HEK293 (cell line): Measurements from ENCODE around the gene IFITM1.

Source experiments
- CTCF ChIA-PET: fragments of 350-600 bp; formaldehyde crosslinking; extraction: SDS; loops from one replicate; lab custom pipeline; 2021; ENCODE audit warnings: antibody characterized with exemption; lab: Yijun Ruan, JAX
- POLR2A ChIA-PET: fragments of 300-600 bp; formaldehyde crosslinking; extraction: SDS; loops from one replicate; lab custom pipeline; 2020; ENCODE audit warnings: antibody characterized with exemption, inconsistent platforms; lab: Yijun Ruan, JAX
- H3K27ac ChIP-seq: fragments of 200-500 bp; sonication (Bioruptor generic); 2 replicates; pipeline ENCODE4 v1.5.1; 2014; ENCODE audit warnings: low read depth, low read length, control low read depth, inconsistent platforms; ENCODE audit errors: extremely low read depth
- H3K36me3 ChIP-seq, 2 experiments: fragments of 200-500 bp in 1 of 2; sonication (Bioruptor generic) in 1 of 2; 1 replicate in 1 of 2; 2 replicates in 1 of 2; pipeline ENCODE4 v1.5.1; 2014 to 2017; ENCODE audit warnings: inconsistent platforms in 2 of 2, low read length in 2 of 2; ENCODE audit not compliant: control insufficient read depth in 2 of 2, insufficient read depth in 1 of 2
- H3K4me1 ChIP-seq: fragments of 200-500 bp; sonication (Bioruptor generic); 2 replicates; pipeline ENCODE4 v1.5.1; 2014; ENCODE audit warnings: mild to moderate bottlenecking, low read length, inconsistent platforms; ENCODE audit not compliant: control insufficient read depth, insufficient read depth
- H3K4me3 ChIP-seq: 2 replicates; pipeline ENCODE4 v1.5.1; 2011; ENCODE audit warnings: low read depth, mild to moderate bottlenecking, control low read depth, low read length, moderate library complexity
- H3K9me3 ChIP-seq: fragments of 200-500 bp; sonication (Bioruptor generic); 2 replicates; pipeline ENCODE4 v1.5.1; 2014; ENCODE audit warnings: low read depth, low read length, inconsistent platforms; ENCODE audit not compliant: control insufficient read depth, insufficient read depth
- EGR2 ChIP-seq: fragments of 450-650 bp; formaldehyde crosslinking; IDR thresholded peaks from 2 replicates; pipeline ENCODE4 v1.5.1; 2016; ENCODE audit warnings: low read depth, missing biosample characterization, missing genetic modification characterization
- KLF8 ChIP-seq: fragments of 450-650 bp; formaldehyde crosslinking; IDR thresholded peaks from 2 replicates; pipeline ENCODE4 v1.5.1; 2016; ENCODE audit warnings: missing biosample characterization, missing genetic modification characterization
- KLF9 ChIP-seq: fragments of 450-650 bp; formaldehyde crosslinking; IDR thresholded peaks from 2 replicates; pipeline ENCODE4 v1.5.1; 2016; ENCODE audit warnings: missing biosample characterization, missing genetic modification characterization, low read depth
- OVOL3 ChIP-seq: fragments of 450-650 bp; formaldehyde crosslinking; IDR thresholded peaks from 2 replicates; pipeline ENCODE4 v1.5.1; 2016; ENCODE audit warnings: missing biosample characterization, missing genetic modification characterization
- REPIN1 ChIP-seq: fragments of 450-650 bp; formaldehyde crosslinking; IDR thresholded peaks from 2 replicates; pipeline ENCODE4 v1.5.1; 2017; ENCODE audit warnings: missing biosample characterization, missing genetic modification characterization, low read depth
- SP2 ChIP-seq: fragments of 450-650 bp; formaldehyde crosslinking; IDR thresholded peaks from 2 replicates; pipeline ENCODE4 v1.5.1; 2016; ENCODE audit warnings: missing biosample characterization, missing genetic modification characterization
- SP3 ChIP-seq: fragments of 450-650 bp; formaldehyde crosslinking; IDR thresholded peaks from 2 replicates; pipeline ENCODE4 v1.5.1; 2016; ENCODE audit warnings: missing biosample characterization, missing genetic modification characterization
- SP7 ChIP-seq: fragments of 450-650 bp; formaldehyde crosslinking; IDR thresholded peaks from 2 replicates; pipeline ENCODE4 v1.5.1; 2016; ENCODE audit warnings: missing biosample characterization, missing genetic modification characterization
- ZEB2 ChIP-seq: fragments of 450-650 bp; formaldehyde crosslinking; IDR thresholded peaks from 2 replicates; pipeline ENCODE4 v1.5.1; 2016; ENCODE audit warnings: missing biosample characterization, missing genetic modification characterization
- ZFHX2 ChIP-seq: fragments of 450-650 bp; formaldehyde crosslinking; conservative IDR thresholded peaks from 2 replicates; pipeline ENCODE4 v1.5.1; 2016; ENCODE audit warnings: missing biosample characterization, missing genetic modification characterization
- ZFP41 ChIP-seq: fragments of 450-650 bp; formaldehyde crosslinking; IDR thresholded peaks from 2 replicates; pipeline ENCODE4 v1.5.1; 2016; ENCODE audit warnings: missing biosample characterization, missing genetic modification characterization, borderline replicate concordance
- ZNF10 ChIP-seq: fragments of 450-650 bp; formaldehyde crosslinking; IDR thresholded peaks from 2 replicates; pipeline ENCODE4 v1.5.1; 2017; ENCODE audit warnings: missing biosample characterization, missing genetic modification characterization
- ZNF114 ChIP-seq: fragments of 450-650 bp; formaldehyde crosslinking; IDR thresholded peaks from 2 replicates; pipeline ENCODE4 v1.5.0; 2017; ENCODE audit warnings: missing biosample characterization, missing genetic modification characterization
- ZNF184 ChIP-seq: fragments of 450-650 bp; IDR thresholded peaks from 2 replicates; pipeline ENCODE4 v1.5.1; 2018; ENCODE audit warnings: missing biosample characterization, mild to moderate bottlenecking, missing genetic modification characterization
- ZNF221 ChIP-seq: fragments of 450-650 bp; formaldehyde crosslinking; IDR thresholded peaks from 2 replicates; pipeline ENCODE4 v1.5.1; 2017; ENCODE audit warnings: missing biosample characterization, missing genetic modification characterization, borderline replicate concordance
- ZNF223 ChIP-seq: fragments of 450-650 bp; formaldehyde crosslinking; IDR thresholded peaks from 2 replicates; pipeline ENCODE4 v1.5.1; 2016; ENCODE audit warnings: missing biosample characterization, missing genetic modification characterization
- ZNF248 ChIP-seq: fragments of 450-650 bp; formaldehyde crosslinking; IDR thresholded peaks from 2 replicates; pipeline ENCODE4 v1.5.1; 2017; ENCODE audit warnings: missing biosample characterization, missing genetic modification characterization
- ZNF350 ChIP-seq: fragments of 450-650 bp; formaldehyde crosslinking; IDR thresholded peaks from 2 replicates; pipeline ENCODE4 v1.5.0; 2017; ENCODE audit warnings: missing biosample characterization, mild to moderate bottlenecking, missing genetic modification characterization
- ZNF366 ChIP-seq: fragments of 450-650 bp; formaldehyde crosslinking; conservative IDR thresholded peaks from 2 replicates; pipeline ENCODE4 v1.5.1; 2016; ENCODE audit warnings: missing biosample characterization, missing genetic modification characterization
- ZNF423 ChIP-seq: fragments of 450-650 bp; formaldehyde crosslinking; IDR thresholded peaks from 2 replicates; pipeline ENCODE4 v1.5.1; 2016; ENCODE audit warnings: missing biosample characterization, missing genetic modification characterization
- ZNF473 ChIP-seq: fragments of 450-650 bp; formaldehyde crosslinking; IDR thresholded peaks from 2 replicates; pipeline ENCODE4 v1.5.1; 2017; ENCODE audit warnings: missing biosample characterization, missing genetic modification characterization
- ZNF501 ChIP-seq: fragments of 450-650 bp; formaldehyde crosslinking; IDR thresholded peaks from 2 replicates; pipeline ENCODE4 v1.5.1; 2016; ENCODE audit warnings: missing biosample characterization, missing genetic modification characterization
- ZNF548 ChIP-seq: fragments of 450-650 bp; formaldehyde crosslinking; IDR thresholded peaks from 2 replicates; pipeline ENCODE4 v1.5.1; 2016; ENCODE audit warnings: missing biosample characterization, missing genetic modification characterization
- ZNF623 ChIP-seq: fragments of 450-650 bp; formaldehyde crosslinking; IDR thresholded peaks from 2 replicates; pipeline ENCODE4 v1.5.1; 2016; ENCODE audit warnings: missing biosample characterization, missing genetic modification characterization
- ZNF677 ChIP-seq: fragments of 450-650 bp; IDR thresholded peaks from 2 replicates; pipeline ENCODE4 v1.5.0; 2018; ENCODE audit warnings: missing biosample characterization, mild to moderate bottlenecking, missing genetic modification characterization, moderate library complexity
- ZSCAN16 ChIP-seq: fragments of 450-650 bp; formaldehyde crosslinking; IDR thresholded peaks from 2 replicates; pipeline ENCODE4 v1.5.1; 2016; ENCODE audit warnings: missing biosample characterization, missing genetic modification characterization
- ZSCAN23 ChIP-seq: fragments of 450-650 bp; formaldehyde crosslinking; IDR thresholded peaks from 2 replicates; pipeline ENCODE4 v1.5.1; 2016; ENCODE audit warnings: missing biosample characterization, missing genetic modification characterization
- TF ChIP-seq, protein P1 (sequence below): fragments of 450-650 bp; formaldehyde crosslinking; IDR thresholded peaks from 2 replicates; pipeline ENCODE4 v1.5.1; 2016; ENCODE audit warnings: missing biosample characterization, missing genetic modification characterization
- TF ChIP-seq, protein P2 (sequence below): fragments of 450-650 bp; formaldehyde crosslinking; IDR thresholded peaks from 2 replicates; pipeline ENCODE4; 2016; ENCODE audit warnings: missing biosample characterization, missing genetic modification characterization
- TF ChIP-seq, protein P3 (sequence below): fragments of 450-650 bp; formaldehyde crosslinking; IDR thresholded peaks from 2 replicates; pipeline ENCODE4 v1.5.0; 2017; ENCODE audit warnings: missing biosample characterization, missing genetic modification characterization, borderline replicate concordance
- TF ChIP-seq, protein P4 (sequence below): fragments of 450-650 bp; formaldehyde crosslinking; IDR thresholded peaks from 2 replicates; pipeline ENCODE4 v1.5.1; 2016; ENCODE audit warnings: missing biosample characterization, missing genetic modification characterization

The IFITM1 gene

DNA sequence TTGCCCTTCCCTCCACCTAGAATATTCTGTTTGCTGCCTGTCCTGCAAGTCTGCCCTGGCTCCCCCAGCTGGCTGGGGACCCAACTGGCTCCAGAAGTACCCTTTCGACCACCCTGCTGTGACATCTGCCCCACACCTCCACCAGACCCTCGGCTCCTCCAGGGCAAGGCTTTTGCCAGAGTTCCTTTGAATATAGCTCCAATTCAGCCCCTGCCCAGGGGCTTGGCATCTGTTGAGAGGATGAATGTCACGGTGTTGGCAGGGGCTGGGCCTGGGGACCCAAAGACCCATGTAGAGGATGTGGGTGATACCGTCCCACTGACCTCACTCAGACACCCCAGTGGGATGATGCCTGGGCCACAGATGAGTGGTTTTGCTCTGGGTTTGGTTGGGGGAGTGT lies 31.7 kb upstream of the IFITM1 start:
- POLR2A ChIA-PET, result no interaction called here
- Histone ChIP-seq H3K4me1 (no peaks in the 10 kb centered on the region), H3K4me3 (no peak overlapping the region), H3K36me3 (no peaks in the 10 kb centered on the region), H3K27ac (no peak overlapping the region), H3K9me3 (no peaks in the 10 kb centered on the region)
- CTCF ChIA-PET, result interaction anchor here (0.8 to 1.5 kb wide), 3 partner anchors 24 to 31 kb away, joined by 4 to 8 read pairs (median 6); no protein-coding TSS in a partner anchor
- TF ChIP-seq ZNF677 (tag by site-specific recombination) (no peak), ZNF423 (no peak), OVOL3 (tag by site-specific recombination) (no peak), ZNF184 (tag by site-specific recombination) (no peak), ZNF221 (tag by site-specific recombination) (no peak), ZNF501 (tag by site-specific recombination) (no peak), ZNF223 (tag by site-specific recombination) (no peak), ZNF114 (tag by site-specific recombination) (no peak), ZSCAN23 (tag by site-specific recombination) (no peak), ZSCAN16 (tag by site-specific recombination) (no peak), SP3 (no peak), SP7 (tag by site-specific recombination) (no peak), REPIN1 (no peak)
- TF ChIP-seq, protein P1, sequence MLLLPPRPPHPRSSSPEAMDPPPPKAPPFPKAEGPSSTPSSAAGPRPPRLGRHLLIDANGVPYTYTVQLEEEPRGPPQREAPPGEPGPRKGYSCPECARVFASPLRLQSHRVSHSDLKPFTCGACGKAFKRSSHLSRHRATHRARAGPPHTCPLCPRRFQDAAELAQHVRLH (tag by site-specific recombination), result no peak
- TF ChIP-seq, protein P2, sequence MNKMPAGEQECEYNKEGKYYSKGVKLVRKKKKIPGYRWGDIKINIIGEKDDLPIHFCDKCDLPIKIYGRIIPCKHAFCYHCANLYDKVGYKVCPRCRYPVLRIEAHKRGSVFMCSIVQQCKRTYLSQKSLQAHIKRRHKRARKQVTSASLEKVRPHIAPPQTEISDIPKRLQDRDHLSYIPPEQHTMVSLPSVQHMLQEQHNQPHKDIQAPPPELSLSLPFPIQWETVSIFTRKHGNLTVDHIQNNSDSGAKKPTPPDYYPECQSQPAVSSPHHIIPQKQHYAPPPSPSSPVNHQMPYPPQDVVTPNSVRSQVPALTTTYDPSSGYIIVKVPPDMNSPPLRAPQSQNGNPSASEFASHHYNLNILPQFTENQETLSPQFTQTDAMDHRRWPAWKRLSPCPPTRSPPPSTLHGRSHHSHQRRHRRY (tag by site-specific recombination), result no peak
- TF ChIP-seq, protein P3, sequence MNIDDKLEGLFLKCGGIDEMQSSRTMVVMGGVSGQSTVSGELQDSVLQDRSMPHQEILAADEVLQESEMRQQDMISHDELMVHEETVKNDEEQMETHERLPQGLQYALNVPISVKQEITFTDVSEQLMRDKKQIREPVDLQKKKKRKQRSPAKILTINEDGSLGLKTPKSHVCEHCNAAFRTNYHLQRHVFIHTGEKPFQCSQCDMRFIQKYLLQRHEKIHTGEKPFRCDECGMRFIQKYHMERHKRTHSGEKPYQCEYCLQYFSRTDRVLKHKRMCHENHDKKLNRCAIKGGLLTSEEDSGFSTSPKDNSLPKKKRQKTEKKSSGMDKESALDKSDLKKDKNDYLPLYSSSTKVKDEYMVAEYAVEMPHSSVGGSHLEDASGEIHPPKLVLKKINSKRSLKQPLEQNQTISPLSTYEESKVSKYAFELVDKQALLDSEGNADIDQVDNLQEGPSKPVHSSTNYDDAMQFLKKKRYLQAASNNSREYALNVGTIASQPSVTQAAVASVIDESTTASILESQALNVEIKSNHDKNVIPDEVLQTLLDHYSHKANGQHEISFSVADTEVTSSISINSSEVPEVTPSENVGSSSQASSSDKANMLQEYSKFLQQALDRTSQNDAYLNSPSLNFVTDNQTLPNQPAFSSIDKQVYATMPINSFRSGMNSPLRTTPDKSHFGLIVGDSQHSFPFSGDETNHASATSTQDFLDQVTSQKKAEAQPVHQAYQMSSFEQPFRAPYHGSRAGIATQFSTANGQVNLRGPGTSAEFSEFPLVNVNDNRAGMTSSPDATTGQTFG (tag by site-specific recombination), result no peak
- TF ChIP-seq, all 188 proteins: peak for 0

DNA sequence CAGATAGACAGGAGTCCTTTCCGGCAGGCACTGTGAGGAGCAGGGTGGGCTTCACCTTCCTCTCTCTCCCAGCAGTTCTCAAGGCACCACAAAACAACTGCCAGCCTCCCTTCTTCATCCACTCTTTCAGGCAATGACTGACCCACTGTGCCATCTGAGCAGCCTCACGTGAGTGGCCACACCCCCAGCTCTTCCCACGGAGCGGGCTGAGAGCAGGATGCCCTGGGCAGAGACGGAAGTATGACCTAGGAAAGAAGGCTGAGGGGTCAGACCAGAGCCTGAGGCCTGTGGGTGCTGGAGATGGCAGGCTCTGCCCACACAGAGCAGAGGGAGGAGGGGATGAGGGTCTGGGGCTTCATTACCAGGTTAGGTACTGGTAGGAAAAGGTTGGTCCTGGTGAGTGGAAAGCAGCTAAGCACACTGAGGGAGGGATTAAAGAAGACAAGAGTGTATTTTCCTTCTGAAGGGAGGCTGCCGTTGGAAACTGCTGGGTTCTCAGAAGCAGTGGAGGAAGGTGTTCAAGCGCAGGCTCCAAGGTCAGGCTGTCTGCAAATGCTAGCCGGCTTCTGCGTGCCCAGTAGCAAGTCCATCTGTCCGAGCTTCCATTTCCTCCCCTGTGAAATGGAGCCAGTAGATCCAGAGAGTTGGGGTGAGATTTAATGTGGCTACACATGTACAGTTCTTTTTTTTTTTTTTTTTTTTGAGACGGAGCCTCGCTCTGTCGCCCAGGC lies 31.0 kb upstream of the IFITM1 start:
- H3K36me3 ChIP-seq, result no peaks in the 10 kb centered on the region
- H3K4me3 ChIP-seq, result no peak overlapping the region
- H3K9me3 ChIP-seq, result no peaks in the 10 kb centered on the region
- ChIA-PET CTCF (interaction anchor here (0.8 to 1.8 kb wide), 4 partner anchors 23 to 32 kb away, joined by 4 to 8 read pairs (median 6); no protein-coding TSS in a partner anchor), POLR2A (no interaction called here)
- no peak overlapping the region for H3K27ac ChIP-seq
- H3K4me1 ChIP-seq, result no peaks in the 10 kb centered on the region
- TF ChIP-seq, protein P4, sequence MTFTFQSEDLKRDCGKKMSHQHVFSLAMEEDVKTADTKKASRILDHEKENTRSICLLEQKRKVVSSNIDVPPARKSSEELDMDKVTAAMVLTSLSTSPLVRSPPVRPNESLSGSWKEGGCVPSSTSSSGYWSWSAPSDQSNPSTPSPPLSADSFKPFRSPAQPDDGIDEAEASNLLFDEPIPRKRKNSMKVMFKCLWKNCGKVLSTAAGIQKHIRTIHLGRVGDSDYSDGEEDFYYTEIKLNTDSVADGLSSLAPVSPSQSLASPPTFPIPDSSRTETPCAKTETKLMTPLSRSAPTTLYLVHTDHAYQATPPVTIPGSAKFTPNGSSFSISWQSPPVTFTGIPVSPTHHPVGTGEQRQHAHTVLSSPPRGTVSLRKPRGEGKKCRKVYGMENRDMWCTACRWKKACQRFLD (tag by site-specific recombination), result no peak
- no peak for TF ChIP-seq ZNF248 (tag by site-specific recombination)
- peak; percentile 44 for TF ChIP-seq EGR2 (tag by site-specific recombination)
- no peak for TF ChIP-seq ZNF10 (tag by site-specific recombination)
- no peak for TF ChIP-seq ZNF473 (tag by site-specific recombination)
- TF ChIP-seq ZNF623 (tag by site-specific recombination), result no peak
- no peak for TF ChIP-seq ZNF423
- TF ChIP-seq ZNF366, result no peak
- peak; percentile 56 for TF ChIP-seq ZFHX2 (tag by site-specific recombination)
- TF ChIP-seq SP2, result 0 out of 2 replicates have a peak, but pooled peaks have one; percentile 9
- TF ChIP-seq, protein P2 (tag by site-specific recombination), result no peak
- no peak for TF ChIP-seq ZNF548 (tag by site-specific recombination)
- TF ChIP-seq KLF8, result no peak
- no peak for TF ChIP-seq ZFP41 (tag by site-specific recombination)
- no peak for TF ChIP-seq ZNF350 (tag by site-specific recombination)
- no peak for TF ChIP-seq KLF9
- no peak for TF ChIP-seq ZEB2 (tag by site-specific recombination)
